H1 (cell line): ENCODE data around the gene ST13. TPM values are rescaled to one million over a fixed set of nuclear protein-coding genes. Genes with fewer than 3 reads are reported as not detected.

ENCODE experiments used
- BRCA1 ChIP-seq: IDR thresholded peaks from 2 replicates; pipeline ENCODE4 v1.6.1; 2012; ENCODE audit warnings: low read depth, low read length, improper control_type of control experiment
- CBX8 ChIP-seq: fragments of 300-800, 300-1000 bp; sonication (generic); IDR thresholded peaks from 2 replicates; pipeline ENCODE4 v1.7.1; 2016; ENCODE audit warnings: low read depth, low read length, borderline replicate concordance
- CHD2 ChIP-seq: IDR thresholded peaks from 2 replicates; pipeline ENCODE4 v1.6.1; 2012; ENCODE audit warnings: low read length, improper control_type of control experiment
- CREB1 ChIP-seq: IDR thresholded peaks from 2 replicates; pipeline ENCODE4 v1.6.1; 2012; ENCODE audit warnings: inconsistent platforms
- EGR1 ChIP-seq: IDR thresholded peaks from 2 replicates; pipeline ENCODE4 v1.6.1; 2011; ENCODE audit warnings: low read depth, low read length, borderline replicate concordance
- EP300 ChIP-seq, 2 experiments: IDR thresholded peaks; 1 replicate in 1 of 2; 2 replicates in 1 of 2; pipeline ENCODE4 v1.6.1; 2011 to 2012; ENCODE audit warnings: low read depth in 2 of 2, low read length in 2 of 2, mild to moderate bottlenecking in 2 of 2, borderline replicate concordance in 1 of 2, inconsistent platforms in 1 of 2, moderate library complexity in 1 of 2
- GABPA ChIP-seq: IDR thresholded peaks from 2 replicates; pipeline ENCODE4 v1.6.1; 2011; ENCODE audit warnings: mild to moderate bottlenecking, low read length, moderate library complexity, borderline replicate concordance; ENCODE audit not compliant: insufficient read depth
- GTF2F1 ChIP-seq: IDR thresholded peaks from 2 replicates; pipeline ENCODE4 v1.6.1; 2012; ENCODE audit warnings: low read depth, low read length, improper control_type of control experiment, borderline replicate concordance
- HDAC6 ChIP-seq: IDR thresholded peaks from one replicate; pipeline ENCODE4 v1.7.1; 2012; ENCODE audit warnings: low read depth, mild to moderate bottlenecking, inconsistent platforms, low read length, moderate library complexity
- JUND ChIP-seq: IDR thresholded peaks from 2 replicates; pipeline ENCODE4 v1.6.1; 2011; ENCODE audit warnings: mild to moderate bottlenecking, improper control_type of control experiment, low read length
- KDM5A ChIP-seq: fragments of 200-600 bp; IDR thresholded peaks from 2 replicates; pipeline ENCODE4 v1.7.1; 2012; ENCODE audit warnings: mild to moderate bottlenecking, low read length, inconsistent platforms, mixed read lengths
- MAFK ChIP-seq: IDR thresholded peaks from 2 replicates; pipeline ENCODE4 v1.6.1; 2012; ENCODE audit warnings: low read depth, mild to moderate bottlenecking, improper control_type of control experiment, low read length
- NANOG ChIP-seq: IDR thresholded peaks from 2 replicates; pipeline ENCODE4 v1.6.1; 2011; ENCODE audit warnings: low read length, low read depth, mild to moderate bottlenecking, inconsistent platforms; ENCODE audit not compliant: insufficient read depth, poor library complexity, severe bottlenecking
- POU5F1 ChIP-seq: IDR thresholded peaks from 2 replicates; pipeline ENCODE4 v1.6.1; 2011; ENCODE audit warnings: low read depth, mild to moderate bottlenecking, low read length, moderate library complexity
- RAD21 ChIP-seq, 2 experiments: IDR thresholded peaks in 1 of 2; conservative IDR thresholded peaks in 1 of 2; 2 replicates each; pipeline ENCODE4 v1.6.1; 2011; ENCODE audit warnings: low read depth in 2 of 2, low read length in 2 of 2, improper control_type of control experiment in 1 of 2, inconsistent platforms in 1 of 2, mild to moderate bottlenecking in 1 of 2, moderate library complexity in 1 of 2
- RXRA ChIP-seq: IDR thresholded peaks from 2 replicates; pipeline ENCODE4 v1.6.1; 2011; ENCODE audit warnings: low read depth, mild to moderate bottlenecking, low read length, moderate library complexity; ENCODE audit not compliant: insufficient read depth
- SAP30 ChIP-seq: fragments of 300-600 bp; sonication (generic); IDR thresholded peaks from 2 replicates; pipeline ENCODE4 v1.7.1; 2012; ENCODE audit warnings: low read length, moderate library complexity, mild to moderate bottlenecking, inconsistent platforms; ENCODE audit not compliant: insufficient read depth, insufficient replicate concordance
- SIN3A ChIP-seq, 2 experiments: IDR thresholded peaks in 1 of 2; conservative IDR thresholded peaks in 1 of 2; 2 replicates each; pipeline ENCODE4 v1.6.1; 2011 to 2012; ENCODE audit warnings: low read length in 2 of 2, improper control_type of control experiment in 1 of 2, low read depth in 1 of 2, mild to moderate bottlenecking in 1 of 2
- SP1 ChIP-seq: IDR thresholded peaks from 2 replicates; pipeline ENCODE4 v1.6.1; 2011; ENCODE audit warnings: low read depth, low read length
- TAF7 ChIP-seq: optimal IDR thresholded peaks from 2 replicates; pipeline ENCODE3; 2011; ENCODE audit warnings: low read depth, mild to moderate bottlenecking, inconsistent platforms, low read length, moderate library complexity, borderline replicate concordance
- TBP ChIP-seq: IDR thresholded peaks from 2 replicates; pipeline ENCODE4 v1.6.1; 2011; ENCODE audit warnings: low read depth, low read length, improper control_type of control experiment
- TCF12 ChIP-seq: IDR thresholded peaks from 2 replicates; pipeline ENCODE4 v1.6.1; 2011; ENCODE audit warnings: low read depth, mild to moderate bottlenecking, low read length
- polyA plus RNA-seq, 7 experiments: library from polyadenylated mRNA; depleted of rRNA in 3 of 7; stranded (reverse) in 5 of 7; unstranded in 2 of 7; fragments of >200 nt in 5 of 7; fragments of 200-250 nt in 2 of 7; gene quantifications; 1 replicate in 5 of 7; 2 replicates in 1 of 7; 4 replicates in 1 of 7; pipeline versions ENCODE4 v1.2.1 to v1.2.3, GENCODE V29; 2011 to 2013; ENCODE audit warnings: missing spikeins in 2 of 7, mixed read lengths in 2 of 7
- total RNA-seq: library from RNA; stranded (reverse); fragmentation: NEBNext Ultra II Directional; extraction: Animal tissue kit (Norgen Biotek cat#: 25700); gene quantifications from 2 replicates; pipeline ENCODE4 v1.2.1, GENCODE V29; 2021
- TF ChIP-seq, protein P1 (sequence below): IDR thresholded peaks from 2 replicates; pipeline ENCODE4 v1.6.1; 2012; ENCODE audit warnings: inconsistent platforms

ST13 gene
- total and polyA plus RNA-seq, 2 of the 8 experiments (the other 6 are each of a cell fraction or from before 2014, with no cell fraction given), result 52.0 to 305 TPM

DNA sequence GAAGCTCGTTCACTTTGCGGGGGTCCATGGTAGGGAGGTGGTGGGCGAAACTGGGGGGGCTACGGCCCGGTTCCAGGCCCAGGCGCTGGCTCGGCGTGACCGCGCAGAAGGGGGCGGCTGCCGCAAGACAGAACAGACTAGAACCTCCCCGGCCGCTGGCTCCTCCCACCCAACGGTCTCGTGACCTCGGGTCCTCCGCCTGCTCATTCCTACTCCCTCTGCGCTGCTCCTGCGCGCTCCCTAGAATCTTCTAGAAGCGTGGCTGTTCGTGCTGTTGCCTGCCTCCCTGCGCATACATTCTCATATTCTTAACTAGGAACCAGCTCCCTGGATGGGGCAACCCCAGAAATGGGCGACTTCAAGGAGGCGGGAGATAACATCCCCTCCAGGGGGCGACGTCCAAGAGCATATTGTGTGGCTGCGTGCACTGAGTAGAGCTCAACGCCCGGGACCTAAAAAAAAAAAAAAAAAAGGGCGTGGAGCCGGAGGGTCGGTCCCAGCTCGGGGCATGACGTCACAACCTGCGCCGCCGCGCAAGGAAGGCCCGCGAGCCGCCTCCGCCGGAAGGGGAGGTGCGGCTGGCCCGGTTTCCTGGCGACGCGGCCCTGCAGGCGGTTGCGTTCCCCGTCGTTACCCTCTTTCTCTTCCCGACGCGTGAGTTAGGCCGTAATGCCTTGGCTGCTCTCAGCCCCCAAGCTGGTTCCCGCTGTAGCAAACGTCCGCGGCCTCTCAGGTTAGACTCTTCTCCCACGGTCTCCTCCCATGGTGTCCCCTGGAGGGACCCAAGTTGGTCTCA, at the start of gene ST13, which contains the start of gene XPNPEP3 (continued):
- TF ChIP-seq CREB1, result peak; percentile 97
- no peak for TF ChIP-seq NANOG
- TF ChIP-seq MAFK, result no peak
- TF ChIP-seq, protein P1, sequence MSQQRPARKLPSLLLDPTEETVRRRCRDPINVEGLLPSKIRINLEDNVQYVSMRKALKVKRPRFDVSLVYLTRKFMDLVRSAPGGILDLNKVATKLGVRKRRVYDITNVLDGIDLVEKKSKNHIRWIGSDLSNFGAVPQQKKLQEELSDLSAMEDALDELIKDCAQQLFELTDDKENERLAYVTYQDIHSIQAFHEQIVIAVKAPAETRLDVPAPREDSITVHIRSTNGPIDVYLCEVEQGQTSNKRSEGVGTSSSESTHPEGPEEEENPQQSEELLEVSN, result peak; percentile 42; the same call in 1 of the 2 replicates
- TF ChIP-seq KDM5A, result peak; percentile 82
- TF ChIP-seq BRCA1, result no peak
- no peak for TF ChIP-seq EGR1
- no peak for TF ChIP-seq CBX8
- TF ChIP-seq SIN3A (conservative IDR thresholded peaks at IDR 0.05 in 1 of 2, IDR thresholded peaks at IDR 0.05 in 1 of 2; ENCODE audit: low read depth in 1 of 2, low read length in 2 of 2), result peak; percentile 66 to 90; a peak in 2 of 4 replicates
- no peak for TF ChIP-seq TCF12
- peak; percentile 22 to 47; a peak in 2 of 3 replicates for TF ChIP-seq EP300 (IDR thresholded peaks at IDR 0.05; ENCODE audit: borderline replicate concordance in 1 of 2, low read depth in 2 of 2, low read length in 2 of 2)
- no peak for TF ChIP-seq POU5F1
- TF ChIP-seq HDAC6, result no peak
- peak; percentile 20 for TF ChIP-seq TAF7
- peak; percentile 71; the same call in 1 of the 2 replicates for TF ChIP-seq JUND
- TF ChIP-seq RXRA, result no peak
- no peak for TF ChIP-seq SAP30
- no peak; the same call in 1 of the 2 replicates for TF ChIP-seq SP1
- 0 out of 2 replicates have a peak, but pooled peaks have one; percentile 18 for TF ChIP-seq GTF2F1
- TF ChIP-seq GABPA, result peak; percentile 60; the same call in 1 of the 2 replicates
- peak; percentile 59 for TF ChIP-seq TBP
- TF ChIP-seq RAD21 (IDR thresholded peaks at IDR 0.05 in 1 of 2, conservative IDR thresholded peaks at IDR 0.05 in 1 of 2; ENCODE audit: low read depth in 2 of 2, low read length in 2 of 2), result no peak
- no peak for TF ChIP-seq CHD2
